Measurements from ENCODE around the gene HCK.
"Not testable (repeated sequence)": the region's sequence is repeated elsewhere in the genome, so short reads cannot be mapped to it uniquely, and the experiment has no call there.

The HCK gene

DNA sequence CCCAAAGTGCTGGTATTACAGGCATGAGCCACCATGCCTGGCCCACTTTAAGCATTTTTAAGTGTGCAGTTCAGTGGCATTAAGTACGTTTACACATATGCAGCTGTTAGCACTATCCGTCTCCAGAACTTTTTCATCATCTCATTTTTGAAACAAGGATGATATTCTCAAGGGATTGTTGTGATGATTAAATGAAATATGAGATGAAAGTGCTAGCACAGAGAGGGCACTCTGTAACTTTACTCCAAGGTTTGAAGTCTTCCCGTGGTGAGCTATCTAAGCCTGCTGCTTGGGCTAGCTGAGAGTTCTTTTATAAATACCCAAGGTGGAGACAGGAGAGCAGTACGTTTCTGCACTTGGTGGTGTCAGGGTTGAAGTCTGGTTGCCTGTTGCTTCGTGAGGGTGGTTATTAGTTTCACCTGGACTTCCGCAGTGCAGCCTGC lies 64.1 kb downstream of the HCK start:
- TF ChIP-seq, protein P1, sequence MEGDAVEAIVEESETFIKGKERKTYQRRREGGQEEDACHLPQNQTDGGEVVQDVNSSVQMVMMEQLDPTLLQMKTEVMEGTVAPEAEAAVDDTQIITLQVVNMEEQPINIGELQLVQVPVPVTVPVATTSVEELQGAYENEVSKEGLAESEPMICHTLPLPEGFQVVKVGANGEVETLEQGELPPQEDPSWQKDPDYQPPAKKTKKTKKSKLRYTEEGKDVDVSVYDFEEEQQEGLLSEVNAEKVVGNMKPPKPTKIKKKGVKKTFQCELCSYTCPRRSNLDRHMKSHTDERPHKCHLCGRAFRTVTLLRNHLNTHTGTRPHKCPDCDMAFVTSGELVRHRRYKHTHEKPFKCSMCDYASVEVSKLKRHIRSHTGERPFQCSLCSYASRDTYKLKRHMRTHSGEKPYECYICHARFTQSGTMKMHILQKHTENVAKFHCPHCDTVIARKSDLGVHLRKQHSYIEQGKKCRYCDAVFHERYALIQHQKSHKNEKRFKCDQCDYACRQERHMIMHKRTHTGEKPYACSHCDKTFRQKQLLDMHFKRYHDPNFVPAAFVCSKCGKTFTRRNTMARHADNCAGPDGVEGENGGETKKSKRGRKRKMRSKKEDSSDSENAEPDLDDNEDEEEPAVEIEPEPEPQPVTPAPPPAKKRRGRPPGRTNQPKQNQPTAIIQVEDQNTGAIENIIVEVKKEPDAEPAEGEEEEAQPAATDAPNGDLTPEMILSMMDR (IDR thresholded peaks at IDR 0.05; ENCODE audit: borderline replicate concordance, insufficient read depth, low read depth, low read length): no peak
- no peak overlapping the region for H3K4me3 ChIP-seq (ENCODE audit: low read depth, low read length)

DNA sequence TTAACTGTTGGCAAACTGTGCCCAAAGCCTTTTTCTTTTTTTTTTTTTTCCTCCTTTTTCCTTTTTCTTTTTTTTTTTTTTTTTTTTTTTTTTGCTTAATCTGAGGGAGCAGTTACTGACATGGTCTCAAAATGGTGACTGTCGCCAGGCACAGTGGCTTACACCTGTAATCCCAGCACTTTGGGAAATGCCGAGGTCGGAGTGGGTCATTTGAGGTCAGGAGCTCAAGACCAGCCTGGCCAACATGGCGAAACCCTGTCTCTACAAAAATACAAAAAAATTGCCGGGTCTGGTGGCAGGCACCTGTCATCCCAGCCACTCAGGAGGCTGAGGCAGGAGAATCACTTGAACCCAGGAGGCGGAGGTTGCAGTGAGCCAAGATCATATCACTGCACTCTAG lies 64.8 kb downstream of the HCK start:
- H3K4me3 ChIP-seq (ENCODE audit: low read depth, low read length): not testable (repeated sequence)

DNA sequence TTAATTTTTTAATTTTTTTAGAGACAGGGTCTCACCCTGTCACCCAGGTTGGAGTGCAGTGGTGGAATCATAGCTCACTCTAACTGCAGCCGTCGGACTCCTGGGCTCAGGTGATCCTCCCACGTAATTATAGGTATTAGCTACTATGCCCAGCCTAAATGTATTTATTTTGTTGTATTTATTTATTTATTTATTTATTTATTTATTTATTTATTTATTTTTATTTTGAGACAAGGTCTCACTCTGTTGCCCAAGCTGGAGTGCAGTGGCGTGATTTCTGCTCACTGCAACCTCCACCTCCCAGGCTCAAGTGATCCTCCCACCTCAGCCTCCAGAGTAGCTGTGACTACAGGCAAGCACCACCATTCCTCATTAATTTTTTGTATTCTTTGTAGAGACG lies 66.4 kb downstream of the HCK start:
- not testable (repeated sequence) for H3K4me3 ChIP-seq (ENCODE audit: low read depth, low read length)

DNA sequence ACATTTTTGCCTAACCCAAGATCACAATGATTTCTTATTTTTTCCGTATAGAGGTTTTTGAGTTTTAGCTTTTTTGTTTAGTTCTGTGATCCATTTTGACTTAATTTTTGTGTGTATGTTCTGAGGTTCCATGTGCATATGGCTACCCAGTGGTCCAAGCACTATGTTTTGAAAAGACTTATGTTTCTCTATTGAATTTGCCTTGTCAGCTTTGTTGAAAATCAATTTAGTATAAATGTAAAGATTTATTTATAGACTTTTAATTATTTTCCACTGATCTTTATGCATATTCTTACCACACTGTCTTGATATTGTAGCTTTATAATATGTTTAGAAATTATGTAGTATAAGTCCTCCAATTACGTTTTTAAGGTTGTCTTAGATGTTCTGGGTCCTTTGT lies 67.7 kb downstream of the HCK start:
- TF ChIP-seq, protein P1 (IDR thresholded peaks at IDR 0.05; ENCODE audit: borderline replicate concordance, insufficient read depth, low read depth, low read length): no peak
- H3K4me3 ChIP-seq (ENCODE audit: low read depth, low read length): no peak overlapping the region

DNA sequence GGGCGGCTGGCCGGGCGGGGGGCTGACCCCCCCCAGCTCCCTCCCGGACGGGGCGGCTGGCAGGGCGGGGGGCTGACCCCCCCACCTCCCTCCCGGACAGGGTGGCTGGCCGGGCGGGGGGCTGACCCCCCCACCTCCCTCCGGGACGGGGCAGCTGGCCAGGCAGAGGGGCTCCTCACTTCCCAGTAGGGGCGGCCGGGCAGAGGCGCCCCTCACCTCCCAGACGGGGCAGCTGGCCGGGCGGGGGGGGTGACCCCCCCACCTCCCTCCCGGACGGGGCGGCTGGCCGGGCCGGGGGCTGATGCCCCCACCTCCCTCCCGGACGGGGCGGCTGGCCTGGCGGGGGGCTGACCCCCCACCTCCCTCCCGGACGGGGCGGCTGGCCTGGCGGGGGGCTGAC lies 69.9 kb downstream of the HCK start:
- H3K4me3 ChIP-seq (ENCODE audit: low read depth, low read length): not testable (repeated sequence)

DNA sequence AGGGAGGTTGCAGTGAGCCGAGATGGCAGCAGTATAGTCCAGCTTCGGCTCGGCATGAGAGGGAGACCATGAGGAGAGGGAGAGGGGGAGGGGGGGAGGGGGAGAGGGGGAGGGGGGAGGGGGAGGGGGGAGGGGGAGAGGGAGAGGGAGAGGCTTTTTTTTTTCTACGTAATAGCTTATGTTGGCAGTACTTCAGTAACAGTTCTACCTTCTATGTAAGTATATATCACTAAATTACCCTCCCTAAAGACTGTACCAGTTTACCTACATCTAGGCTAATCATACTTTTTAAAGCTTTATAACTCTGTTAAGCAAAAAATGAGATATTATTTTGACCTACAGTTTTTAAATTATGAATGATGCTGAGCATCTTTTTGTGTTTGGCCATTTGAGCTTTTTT lies 71.0 kb downstream of the HCK start:
- TF ChIP-seq, protein P1 (IDR thresholded peaks at IDR 0.05; ENCODE audit: borderline replicate concordance, insufficient read depth, low read depth, low read length): no peak
- no peak overlapping the region for H3K4me3 ChIP-seq (ENCODE audit: low read depth, low read length)

DNA sequence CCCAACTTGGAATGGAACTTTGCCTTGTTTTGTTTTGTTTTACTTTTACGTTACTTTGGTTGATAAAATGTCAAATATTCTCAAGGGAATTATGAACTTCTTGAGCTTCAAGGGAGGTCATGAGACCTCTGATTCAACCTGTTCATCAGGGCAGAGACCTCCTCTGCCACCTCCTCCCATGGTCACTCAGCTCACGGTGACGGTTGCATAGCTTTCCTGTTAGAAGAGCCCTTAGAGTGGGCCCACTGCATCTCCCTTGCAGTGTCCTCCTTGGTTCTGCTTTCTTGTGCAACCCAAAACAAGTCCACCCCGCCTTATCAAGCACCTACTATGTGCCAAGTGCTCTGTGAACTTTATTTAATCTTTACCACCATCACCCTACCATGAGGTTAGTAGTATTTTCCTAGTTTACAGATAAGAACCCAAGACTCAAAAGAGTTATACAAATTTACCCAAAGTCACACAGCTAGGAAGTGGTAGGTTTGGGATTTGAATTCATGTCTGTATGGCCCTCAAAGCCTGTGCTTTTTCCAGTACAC lies 72.9 kb downstream of the HCK start:
- TF ChIP-seq, protein P1 (IDR thresholded peaks at IDR 0.05; ENCODE audit: borderline replicate concordance, insufficient read depth, low read depth, low read length): no peak
- no peak overlapping the region for H3K4me3 ChIP-seq (ENCODE audit: low read depth, low read length)

GRCh38 chr20:32125506-32125905 lies 73.5 kb downstream of the HCK start:
- H3K4me3 ChIP-seq (ENCODE audit: low read depth, low read length): no peak overlapping the region
- TF ChIP-seq, protein P1 (IDR thresholded peaks at IDR 0.05; ENCODE audit: borderline replicate concordance, insufficient read depth, low read depth, low read length): no peak

- no peak overlapping the region for H3K4me3 ChIP-seq (ENCODE audit: low read depth, low read length)
- TF ChIP-seq, protein P1 (IDR thresholded peaks at IDR 0.05; ENCODE audit: borderline replicate concordance, insufficient read depth, low read depth, low read length): no peak
These were observed 74.9 kb downstream of the HCK start for GRCh38 chr20:32126919-32127318.
